Lower leg skin (tissue), 4 donors: ENCODE data around the gene MYOZ1. TPM values are rescaled to one million over a fixed set of nuclear protein-coding genes. Genes with fewer than 3 reads are reported as not detected.
A peak's percentile ranks its signal among the peaks of the same experiment; 100 is the strongest.

Experiments used
- DNase-seq, 2 donors: peaks; one replicate each; pipeline ENCODE4 v3.0.0-alpha.2; 2019; ENCODE audit warnings: low spot score in 2 of 2
- H3K4me3 ChIP-seq: fragments of 200-600 bp; sonication (generic); 2 replicates; pipeline ENCODE4 v1.5.1; 2017; ENCODE audit warnings: mild to moderate bottlenecking, low read depth; ENCODE audit not compliant: poor library complexity, severe bottlenecking
- POLR2A ChIP-seq, 2 donors: fragments of 450-650 bp; IDR thresholded peaks; one replicate each; pipeline ENCODE4 v1.6.1; 2016 to 2017; ENCODE audit warnings: antibody characterized with exemption in 2 of 2, mild to moderate bottlenecking in 1 of 2, moderate library complexity in 1 of 2
- WGBS, 2 donors: methylation state at CpG; one replicate each; pipeline ENCODE4 v1.1.5; 2018; 5-methylcytosine and 5-hydroxymethylcytosine counted together
- intact Hi-C: fragments of 100-400 bp; cut with DNase I; formaldehyde crosslinking; loops from one replicate; pipeline ENCODE4 v1.15.0; 2023; ENCODE audit warnings: low total_unique reads
- total RNA-seq, 4 donors: library from RNA; depleted of rRNA; stranded (reverse); fragments of >200 nt; gene quantifications; one replicate each; pipeline ENCODE4 v1.1.0, GENCODE V29; 2016
- TF ChIP-seq, protein P1 (sequence below), 3 donors: fragments of 450-650 bp; IDR thresholded peaks; one replicate each; pipeline ENCODE4 v1.5.1; 2016; ENCODE audit warnings: antibody characterized with exemption in 3 of 3, mild to moderate bottlenecking in 3 of 3, moderate library complexity in 2 of 3

The MYOZ1 gene
- total RNA-seq, 4 donors from 2014 or later = 0.27 to 1.4 (median 0.78) TPM; not detected in 1

DNA sequence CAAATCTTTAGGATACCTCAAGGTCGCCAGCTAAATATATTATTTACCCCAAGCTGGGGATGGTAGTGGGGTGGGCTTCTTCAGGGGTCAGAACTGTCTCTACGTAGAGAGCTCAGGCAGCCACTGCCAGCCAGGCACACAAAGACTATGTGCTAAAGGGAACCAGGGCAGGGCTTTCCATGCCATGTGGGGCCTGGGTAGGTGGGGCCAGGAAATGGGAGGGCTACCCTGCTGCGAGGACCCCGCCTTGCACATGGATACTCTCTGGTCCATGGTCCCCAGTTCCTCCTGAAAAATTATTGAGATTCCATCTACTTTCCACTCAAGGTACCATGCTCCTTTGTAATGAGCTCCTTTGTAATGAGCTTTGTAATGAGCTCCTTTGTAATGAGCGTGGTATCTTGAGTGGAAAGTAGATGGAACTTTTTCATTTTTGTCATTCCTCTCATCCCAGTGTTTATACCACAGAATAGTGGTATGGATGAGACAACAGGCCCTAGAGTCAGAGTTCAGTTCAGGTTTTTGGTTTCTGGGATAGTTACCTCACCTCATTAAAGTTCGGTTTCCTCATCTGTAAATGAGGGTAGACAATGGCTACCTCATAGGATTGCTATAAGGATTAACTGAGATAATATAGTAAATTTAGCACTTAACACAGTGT lies 8.7 kb upstream of the MYOZ1 start:
- 86 to 89% methylated on average over 6 of the region's 6 CpGs for WGBS, 2 donors
- no peak for DNase-seq
- no peak overlapping the region for H3K4me3 ChIP-seq
- intact Hi-C loops = no loop called here
- TF ChIP-seq, protein P1, sequence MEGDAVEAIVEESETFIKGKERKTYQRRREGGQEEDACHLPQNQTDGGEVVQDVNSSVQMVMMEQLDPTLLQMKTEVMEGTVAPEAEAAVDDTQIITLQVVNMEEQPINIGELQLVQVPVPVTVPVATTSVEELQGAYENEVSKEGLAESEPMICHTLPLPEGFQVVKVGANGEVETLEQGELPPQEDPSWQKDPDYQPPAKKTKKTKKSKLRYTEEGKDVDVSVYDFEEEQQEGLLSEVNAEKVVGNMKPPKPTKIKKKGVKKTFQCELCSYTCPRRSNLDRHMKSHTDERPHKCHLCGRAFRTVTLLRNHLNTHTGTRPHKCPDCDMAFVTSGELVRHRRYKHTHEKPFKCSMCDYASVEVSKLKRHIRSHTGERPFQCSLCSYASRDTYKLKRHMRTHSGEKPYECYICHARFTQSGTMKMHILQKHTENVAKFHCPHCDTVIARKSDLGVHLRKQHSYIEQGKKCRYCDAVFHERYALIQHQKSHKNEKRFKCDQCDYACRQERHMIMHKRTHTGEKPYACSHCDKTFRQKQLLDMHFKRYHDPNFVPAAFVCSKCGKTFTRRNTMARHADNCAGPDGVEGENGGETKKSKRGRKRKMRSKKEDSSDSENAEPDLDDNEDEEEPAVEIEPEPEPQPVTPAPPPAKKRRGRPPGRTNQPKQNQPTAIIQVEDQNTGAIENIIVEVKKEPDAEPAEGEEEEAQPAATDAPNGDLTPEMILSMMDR (IDR thresholded peaks at IDR 0.05) = no peak
- TF ChIP-seq POLR2A (IDR thresholded peaks at IDR 0.05) = no peak

DNA sequence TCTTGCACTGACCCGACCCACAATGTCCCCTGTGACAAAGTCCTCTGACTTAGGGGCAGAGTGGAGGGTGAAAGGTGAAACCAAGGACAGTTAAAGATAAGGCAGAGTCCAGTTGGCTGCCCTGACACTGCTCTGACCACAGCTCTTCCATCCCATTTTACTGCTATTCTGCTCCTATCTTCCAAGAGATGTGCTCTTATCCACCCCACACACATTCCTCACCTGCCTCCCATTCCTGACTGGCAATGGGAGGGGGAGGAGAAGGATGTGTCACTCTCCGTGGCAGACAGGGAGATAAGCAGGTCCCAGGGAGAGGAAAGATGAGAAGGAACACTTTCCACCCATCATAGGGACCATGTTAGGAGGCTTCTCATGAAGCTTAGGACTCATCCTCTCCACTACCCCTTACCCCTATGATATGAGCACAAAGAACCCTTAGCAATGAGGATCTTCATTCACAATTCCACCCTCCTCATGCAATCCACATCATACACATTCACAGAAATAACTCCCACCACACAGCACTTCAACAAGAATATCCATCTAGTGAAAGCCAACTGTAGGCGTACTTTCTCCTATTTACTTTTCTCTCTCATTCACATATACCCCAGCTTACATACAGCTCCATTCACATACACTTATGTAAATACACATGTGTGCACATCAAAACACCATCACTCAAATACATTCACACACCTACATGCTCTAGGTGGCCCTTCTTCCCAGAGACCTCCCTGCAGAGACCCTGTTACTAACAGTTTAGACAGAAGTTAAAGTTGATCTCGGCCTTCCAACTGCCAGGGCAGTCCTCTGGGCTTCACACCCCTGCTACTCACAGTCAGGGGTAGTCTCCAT lies 7.9 kb upstream of the MYOZ1 start:
- 80 to 85% methylated on average over 4 of the region's 4 CpGs for WGBS, 2 donors
- DNase-seq = no peak
- H3K4me3 ChIP-seq = no peak overlapping the region
- TF ChIP-seq, protein P1 (IDR thresholded peaks at IDR 0.05) = no peak
- TF ChIP-seq POLR2A (IDR thresholded peaks at IDR 0.05) = no peak
- intact Hi-C loops = no loop called here

DNA sequence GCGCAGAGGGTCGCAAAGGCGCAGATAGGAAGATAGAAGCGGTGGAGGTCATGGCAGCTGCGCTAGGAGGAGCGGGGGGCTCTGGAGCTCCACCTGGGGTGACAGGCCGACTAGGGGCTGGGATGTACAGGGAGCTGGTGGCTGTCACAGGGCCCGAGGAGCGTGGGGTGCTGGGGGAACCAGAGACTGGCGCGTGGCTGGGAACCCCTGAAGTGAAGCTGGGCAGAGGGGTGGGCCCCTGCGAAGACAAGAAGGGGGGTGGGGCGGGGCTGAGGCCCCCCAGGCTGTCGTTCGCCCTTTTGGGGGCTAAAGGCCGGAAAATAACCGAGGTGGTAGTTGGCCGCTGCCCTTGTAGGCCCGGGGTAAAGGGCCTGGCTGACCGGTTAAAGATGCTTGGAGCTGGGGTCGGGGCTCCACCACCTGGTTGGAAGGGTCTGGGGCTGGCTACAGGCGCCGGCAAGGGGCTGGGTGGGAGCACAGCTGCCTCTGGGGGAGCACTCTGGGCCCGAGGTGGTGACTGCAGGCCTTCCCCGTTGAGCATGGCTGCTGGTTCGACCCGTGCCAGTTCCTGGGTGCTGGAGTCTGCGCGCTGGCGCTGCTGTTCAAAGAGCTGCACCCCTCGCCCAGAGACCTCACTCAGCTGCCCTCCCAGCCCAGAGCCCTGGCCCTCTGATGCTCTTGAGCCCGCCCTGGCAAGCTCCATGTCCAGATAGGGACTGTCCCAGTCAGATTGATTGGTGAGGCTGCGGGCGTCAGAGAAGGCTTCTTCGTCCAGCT lies 6.8 kb upstream of the MYOZ1 start:
- H3K4me3 ChIP-seq = peak overlapping the region; percentile 55
- WGBS, 2 donors = 21 to 29% methylated on average over 31 to 35 of the region's 35 CpGs
- intact Hi-C loops = no loop called here

DNA sequence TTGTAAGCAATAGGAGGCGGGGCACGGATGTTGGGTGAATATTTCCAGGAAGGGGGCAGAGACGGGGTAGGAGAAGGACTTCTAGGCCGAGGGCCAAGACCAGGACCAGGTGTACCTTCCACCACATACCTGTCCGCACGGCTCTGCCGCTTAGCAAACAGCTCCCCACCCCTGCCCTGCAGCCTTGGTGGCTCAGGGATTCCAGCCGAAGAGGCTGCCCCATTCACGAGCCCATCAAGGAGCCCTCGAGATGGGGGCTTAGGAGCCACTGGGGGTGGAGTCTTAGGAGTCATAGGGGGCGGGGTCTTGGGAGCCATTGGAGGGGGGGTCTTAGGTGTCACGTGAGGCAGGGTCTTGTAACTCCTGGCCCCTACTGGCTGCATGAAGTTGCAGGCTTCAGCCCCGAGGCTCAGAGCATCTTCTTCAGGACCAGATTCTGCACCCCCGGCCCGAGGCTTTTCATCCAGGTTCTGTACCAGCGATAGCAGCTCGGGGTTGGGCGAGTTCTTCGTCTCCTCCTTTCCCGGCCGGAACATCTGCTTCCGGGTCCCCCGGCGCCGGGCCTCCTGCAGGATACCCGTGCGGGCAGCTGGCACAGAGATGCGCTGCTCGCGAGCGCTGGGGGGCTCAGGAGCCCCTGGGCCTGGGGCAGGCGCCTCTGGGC lies 6.1 kb upstream of the MYOZ1 start:
- TF ChIP-seq POLR2A (IDR thresholded peaks at IDR 0.05) = no peak
- TF ChIP-seq, protein P1 (IDR thresholded peaks at IDR 0.05) = no peak
- intact Hi-C loops = no loop called here
- WGBS, 2 donors = 7 to 11% methylated on average over 32 of the region's 32 CpGs
- peak; percentile 37 to 91 for DNase-seq
- peak overlapping the region; percentile 55 for H3K4me3 ChIP-seq

More for the DNA sequence above, 6.8 kb upstream of the MYOZ1 start:
- TF ChIP-seq POLR2A (IDR thresholded peaks at IDR 0.05) = no peak
- TF ChIP-seq, protein P1 (IDR thresholded peaks at IDR 0.05) = no peak
- no peak for DNase-seq

DNA sequence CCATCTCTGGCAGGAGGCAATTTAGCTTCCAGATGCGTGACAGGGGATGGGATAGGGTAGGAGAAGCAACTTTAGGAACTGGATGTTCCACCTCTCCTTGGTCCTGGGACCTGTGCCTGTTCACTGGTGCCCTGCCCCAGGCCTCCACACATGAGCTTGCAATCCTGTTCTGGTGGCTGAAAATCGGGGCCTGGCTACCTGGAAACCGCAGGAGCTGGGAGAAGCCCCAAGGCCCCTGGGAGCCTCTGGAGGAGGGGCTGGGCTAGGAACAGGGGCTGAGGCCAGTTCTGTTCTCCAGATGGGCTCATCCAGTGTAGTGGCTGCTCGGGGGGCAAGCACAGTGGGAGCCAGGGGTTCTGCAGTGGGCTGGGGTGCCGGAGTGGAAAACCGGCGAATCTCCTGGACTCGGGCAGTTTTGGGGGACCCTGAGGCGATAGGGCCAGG lies 5.3 kb upstream of the MYOZ1 start:
- H3K4me3 ChIP-seq = no peak overlapping the region
- WGBS, 2 donors = 64 to 74% methylated on average over 9 of the region's 9 CpGs
- intact Hi-C loops = no loop called here
- DNase-seq = no peak
- no peak for TF ChIP-seq POLR2A (IDR thresholded peaks at IDR 0.05)
- TF ChIP-seq, protein P1 (IDR thresholded peaks at IDR 0.05) = no peak
